Hepatocyte (in vitro differentiated cells): ENCODE results near the gene KLHL17. TPM values are rescaled to one million over a fixed set of nuclear protein-coding genes. Genes with fewer than 3 reads are reported as not detected.

ENCODE experiments used
- DNase-seq: peaks from one replicate; pipeline ENCODE4 v3.0.0-alpha.2; 2016; ENCODE audit warnings: low spot score
- H2AFZ ChIP-seq: fragments of 200-600 bp; sonication (generic); 2 replicates; pipeline ENCODE4 v1.6.0; 2016; ENCODE audit warnings: antibody characterized with exemption, mild to moderate bottlenecking
- H3K27ac ChIP-seq: fragments of 200-600 bp; sonication (generic); 2 replicates; pipeline ENCODE4 v1.5.1; 2016; ENCODE audit warnings: mild to moderate bottlenecking
- H3K27me3 ChIP-seq: fragments of 200-600 bp; sonication (generic); 2 replicates; pipeline ENCODE4 v1.6.1; 2016
- H3K36me3 ChIP-seq: fragments of 200-600 bp; sonication (generic); replicated peaks from 2 replicates; pipeline ENCODE4 v1.5.1; 2016; ENCODE audit warnings: low read depth; ENCODE audit not compliant: insufficient read depth
- H3K4me1 ChIP-seq: fragments of 200-600 bp; sonication (generic); 2 replicates; pipeline ENCODE4 v1.5.1; 2016; ENCODE audit warnings: mild to moderate bottlenecking, moderate library complexity; ENCODE audit not compliant: insufficient read depth
- H3K4me2 ChIP-seq: fragments of 200-600 bp; sonication (generic); 2 replicates; pipeline ENCODE4 v1.6.0; 2016
- H3K4me3 ChIP-seq: fragments of 200-600 bp; sonication (generic); 2 replicates; pipeline ENCODE4 v1.5.1; 2016; ENCODE audit warnings: mild to moderate bottlenecking
- H3K79me2 ChIP-seq: fragments of 200-600 bp; sonication (generic); 2 replicates; pipeline ENCODE4 v1.6.0; 2017; ENCODE audit warnings: mild to moderate bottlenecking
- H3K9me2 ChIP-seq: fragments of 200-600 bp; sonication (generic); replicated peaks from 2 replicates; pipeline ENCODE4 v1.6.0; 2017; ENCODE audit warnings: mild to moderate bottlenecking; ENCODE audit not compliant: insufficient read depth
- H3K9me3 ChIP-seq: fragments of 200-600 bp; sonication (generic); 2 replicates; pipeline ENCODE4 v1.5.1; 2016; ENCODE audit warnings: low read depth, mild to moderate bottlenecking
- H4K20me1 ChIP-seq: fragments of 200-600 bp; sonication (generic); 2 replicates; pipeline ENCODE4 v1.6.0; 2016; ENCODE audit warnings: mild to moderate bottlenecking; ENCODE audit not compliant: insufficient read depth, poor library complexity, severe bottlenecking
- CTCF ChIP-seq: fragments of 200-600 bp; sonication (generic); IDR thresholded peaks from 2 replicates; pipeline ENCODE4 v1.5.1; 2016; ENCODE audit warnings: antibody characterized with exemption, mild to moderate bottlenecking; ENCODE audit not compliant: poor library complexity
- EZH2 ChIP-seq: fragments of 200-600 bp; sonication (generic); IDR thresholded peaks from 2 replicates; pipeline ENCODE4 v1.6.1; 2016; ENCODE audit warnings: antibody characterized with exemption, mild to moderate bottlenecking, borderline replicate concordance
- EZH2phosphoT487 ChIP-seq: fragments of 200-600 bp; sonication (generic); IDR thresholded peaks from one replicate; pipeline ENCODE4 v1.6.1; 2018; ENCODE audit warnings: antibody characterized with exemption, mild to moderate bottlenecking, low read depth, moderate library complexity; ENCODE audit not compliant: unreplicated experiment, severe bottlenecking
- WGBS: methylation state at CpG from one replicate; pipeline ENCODE4 v1.1.6; 2016; ENCODE audit warnings: low lambda C conversion rate; ENCODE audit errors: missing lambda C conversion rate; 5-methylcytosine and 5-hydroxymethylcytosine counted together
- polyA plus RNA-seq: library from polyadenylated mRNA; unstranded; fragments of >200 nt; fragmentation: Nextera tagmentation; extraction: Ambion mirVana; gene quantifications from 2 replicates; pipeline ENCODE4 v1.2.1, GENCODE V29; 2016
- total RNA-seq: library from RNA; depleted of rRNA; stranded (reverse); fragments of >200 nt; gene quantifications from 2 replicates; pipeline ENCODE4 v1.2.3, GENCODE V29; 2014

Gene KLHL17
- total and polyA plus RNA-seq, 2 experiments from 2014 or later, result 13.8 to 25.0 TPM

DNA sequence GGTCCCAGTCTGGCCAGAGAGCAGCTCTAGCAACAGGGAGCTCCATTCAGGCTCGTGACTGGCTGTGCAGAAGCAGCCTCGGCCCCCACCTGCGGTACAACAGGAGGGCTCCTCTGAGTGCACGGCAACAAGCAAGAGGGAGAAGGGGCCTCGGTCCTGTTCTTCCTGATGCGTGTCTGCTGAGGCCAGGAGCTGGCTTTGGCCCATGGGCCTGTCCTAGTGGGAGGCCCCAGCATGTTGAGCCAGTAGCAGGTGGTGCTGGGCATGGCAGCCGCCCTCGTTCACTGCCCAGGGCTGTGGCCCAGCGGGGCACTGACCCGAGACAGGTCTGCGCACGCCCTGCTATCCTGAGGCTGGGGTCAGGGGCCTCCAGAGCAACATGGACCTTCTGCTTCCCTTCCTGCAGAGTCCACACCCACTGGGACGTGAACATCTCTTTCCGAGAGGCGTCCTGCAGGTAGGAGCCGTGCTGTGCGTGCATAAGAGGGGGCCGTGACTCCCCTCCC is 29.7 kb upstream of the KLHL17 start:
- Histone ChIP-seq H3K4me1 (peaks cover 28% of the 10 kb centered on the region), H3K79me2 (no peaks in the 10 kb centered on the region), H3K27me3 (peaks cover 38% of the 10 kb centered on the region), H3K4me2 (no peak overlapping the region), H3K27ac (no peak overlapping the region), H3K4me3 (no peak overlapping the region), H4K20me1 (peaks cover 6% of the 10 kb centered on the region), H3K9me3 (no peaks in the 10 kb centered on the region), H3K9me2 (no peaks in the 10 kb centered on the region), H3K36me3 (no peaks in the 10 kb centered on the region), H2AFZ (no peak overlapping the region)
- TF ChIP-seq EZH2, result no peak
- no peak for TF ChIP-seq CTCF
- TF ChIP-seq EZH2phosphoT487, result no peak
- 83% methylated on average over 15 of the region's 18 CpGs for WGBS
- no peak for DNase-seq

DNA sequence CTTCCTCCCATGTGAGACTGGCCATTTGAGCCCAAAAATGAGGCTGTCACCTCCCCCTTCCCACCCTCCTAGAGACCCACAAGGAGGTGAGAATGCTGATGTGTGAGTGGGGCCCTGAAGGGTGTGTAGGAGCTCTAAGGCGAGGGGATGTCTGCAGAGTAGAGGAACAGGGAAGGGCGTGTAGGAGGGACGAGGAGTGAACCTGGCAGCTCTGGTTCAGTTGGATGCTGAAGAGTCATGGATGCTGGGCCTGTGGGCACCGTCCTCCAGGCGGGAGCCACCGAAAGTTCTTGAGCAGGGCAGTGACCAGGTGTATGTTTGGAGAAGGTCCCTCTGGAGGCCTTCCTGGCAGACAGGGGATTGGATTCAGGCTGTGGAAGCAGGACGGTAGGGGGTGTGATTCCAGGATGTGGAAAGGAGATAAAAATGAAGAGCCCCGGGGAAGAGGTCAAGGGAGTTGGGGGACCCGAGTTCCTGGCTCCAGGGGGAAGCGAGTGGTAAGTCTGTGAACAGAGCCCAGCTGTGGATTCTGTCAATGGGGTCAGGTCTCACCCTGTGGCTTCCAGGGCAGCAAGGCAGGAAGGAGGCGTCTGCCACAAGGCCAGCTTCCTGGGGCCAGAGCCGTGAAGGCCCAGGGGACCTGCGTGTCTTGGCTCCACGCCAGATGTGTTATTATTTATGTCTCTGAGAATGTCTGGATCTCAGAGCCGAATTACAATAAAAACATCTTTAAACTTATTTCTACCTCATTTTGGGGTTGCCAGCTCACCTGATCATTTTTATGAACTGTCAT is 28.8 kb upstream of the KLHL17 start:
- no peaks in the 10 kb centered on the region for H3K36me3 ChIP-seq
- H3K4me1 ChIP-seq, result peaks cover 28% of the 10 kb centered on the region
- no peaks in the 10 kb centered on the region for H4K20me1 ChIP-seq
- H3K4me2 ChIP-seq, result no peak overlapping the region
- no peak overlapping the region for H3K4me3 ChIP-seq
- no peak overlapping the region for H2AFZ ChIP-seq
- H3K27ac ChIP-seq, result no peak overlapping the region
- TF ChIP-seq EZH2phosphoT487 (no peak), EZH2 (no peak), CTCF (no peak)
- H3K79me2 ChIP-seq, result no peaks in the 10 kb centered on the region
- H3K9me3 ChIP-seq, result no peaks in the 10 kb centered on the region
- H3K9me2 ChIP-seq, result no peaks in the 10 kb centered on the region
- H3K27me3 ChIP-seq, result peaks cover 32% of the 10 kb centered on the region
- DNase-seq, result no peak
- 62% methylated on average over 15 of the region's 15 CpGs for WGBS

GRCh38 chr1:932173-932510 is 28.2 kb upstream of the KLHL17 start:
- no peaks in the 10 kb centered on the region for H3K79me2 ChIP-seq
- WGBS, result 66% methylated on average over 14 of the region's 16 CpGs
- H3K9me3 ChIP-seq, result no peaks in the 10 kb centered on the region
- DNase-seq, result no peak
- H3K4me3 ChIP-seq, result no peak overlapping the region
- H3K36me3 ChIP-seq, result no peaks in the 10 kb centered on the region
- H3K9me2 ChIP-seq, result no peaks in the 10 kb centered on the region
- H2AFZ ChIP-seq, result no peak overlapping the region
- H4K20me1 ChIP-seq, result no peaks in the 10 kb centered on the region
- H3K27ac ChIP-seq, result no peak overlapping the region
- no peak overlapping the region for H3K4me2 ChIP-seq
- H3K4me1 ChIP-seq, result peaks cover 28% of the 10 kb centered on the region
- H3K27me3 ChIP-seq, result peaks cover 27% of the 10 kb centered on the region
- TF ChIP-seq EZH2, result no peak
- no peak for TF ChIP-seq CTCF
- TF ChIP-seq EZH2phosphoT487, result no peak
